ENCODE results near the gene NHERF1.

NHERF1 gene

GRCh38 chr17:74806334-74806733 is 57.9 kb downstream of the NHERF1 start:
- H3K4me1 ChIP-seq (ENCODE audit: insufficient read depth, low read length), result no peaks in the 10 kb centered on the region
- DNase-seq, result no peak
- H3K4me3 ChIP-seq (ENCODE audit: low read depth in 1 of 2, low read length in 2 of 2), result no peak overlapping the region
- no peak overlapping the region for H2AFZ ChIP-seq (ENCODE audit: low read depth, low read length)
- no peak overlapping the region for H3K27ac ChIP-seq (ENCODE audit: low read length)
- H3K9me3 ChIP-seq (ENCODE audit: insufficient read depth, low read length, severe bottlenecking), result no peaks in the 10 kb centered on the region
- no peak overlapping the region for H3K4me2 ChIP-seq (ENCODE audit: insufficient read depth, low read length)
- H3K27me3 ChIP-seq (ENCODE audit: insufficient read depth, low read length, poor library complexity), result no peaks in the 10 kb centered on the region
- H4K20me1 ChIP-seq (ENCODE audit: insufficient read depth, low read length), result peaks cover 8% of the 10 kb centered on the region
- TF ChIP-seq CTCF (IDR thresholded peaks at IDR 0.05; ENCODE audit: borderline replicate concordance, extremely low read depth, low read length, poor library complexity, severe bottlenecking) (no peak), EZH2 (IDR thresholded peaks at IDR 0.05; ENCODE audit: borderline replicate concordance, low read depth, low read length, severe bottlenecking) (no peak)
- no peaks in the 10 kb centered on the region for H3K79me2 ChIP-seq (ENCODE audit: insufficient read depth, low read length)
- no peak for ATAC-seq (ENCODE audit: insufficient read depth, low read depth)
- H3K36me3 ChIP-seq (ENCODE audit: insufficient read depth, low read length), result peaks cover 20% of the 10 kb centered on the region
- no peak overlapping the region for H3K9ac ChIP-seq (ENCODE audit: low read depth, low read length)

- Histone ChIP-seq H4K20me1 (ENCODE audit: insufficient read depth, low read length) (peaks cover 8% of the 10 kb centered on the region), H3K27ac (ENCODE audit: low read length) (no peak overlapping the region), H3K4me3 (ENCODE audit: low read depth in 1 of 2, low read length in 2 of 2) (no peak overlapping the region), H3K4me2 (ENCODE audit: insufficient read depth, low read length) (no peak overlapping the region), H3K9ac (ENCODE audit: low read depth, low read length) (no peak overlapping the region), H3K79me2 (ENCODE audit: insufficient read depth, low read length) (no peaks in the 10 kb centered on the region), H2AFZ (ENCODE audit: low read depth, low read length) (no peak overlapping the region), H3K36me3 (ENCODE audit: insufficient read depth, low read length) (peaks cover 18% of the 10 kb centered on the region), H3K4me1 (ENCODE audit: insufficient read depth, low read length) (no peaks in the 10 kb centered on the region), H3K9me3 (ENCODE audit: insufficient read depth, low read length, severe bottlenecking) (no peaks in the 10 kb centered on the region), H3K27me3 (ENCODE audit: insufficient read depth, low read length, poor library complexity) (no peaks in the 10 kb centered on the region)
- TF ChIP-seq CTCF (IDR thresholded peaks at IDR 0.05; ENCODE audit: borderline replicate concordance, extremely low read depth, low read length, poor library complexity, severe bottlenecking) (no peak), EZH2 (IDR thresholded peaks at IDR 0.05; ENCODE audit: borderline replicate concordance, low read depth, low read length, severe bottlenecking) (no peak)
- DNase-seq, result no peak
- no peak for ATAC-seq (ENCODE audit: insufficient read depth, low read depth)
These were observed 59.0 kb downstream of the NHERF1 start for GRCh38 chr17:74807441-74807840.

GRCh38 chr17:74807925-74808324 is 59.5 kb downstream of the NHERF1 start:
- DNase-seq, result peak; percentile 9

More at GRCh38 chr17:74807925-74808324, 59.5 kb downstream of the NHERF1 start:
- no peak for TF ChIP-seq EZH2 (IDR thresholded peaks at IDR 0.05; ENCODE audit: borderline replicate concordance, low read depth, low read length, severe bottlenecking)
- TF ChIP-seq CTCF (IDR thresholded peaks at IDR 0.05; ENCODE audit: borderline replicate concordance, extremely low read depth, low read length, poor library complexity, severe bottlenecking), result no peak
- H2AFZ ChIP-seq (ENCODE audit: low read depth, low read length), result no peak overlapping the region
- H3K9me3 ChIP-seq (ENCODE audit: insufficient read depth, low read length, severe bottlenecking), result no peaks in the 10 kb centered on the region
- H3K27ac ChIP-seq (ENCODE audit: low read length), result no peak overlapping the region
- H3K4me3 ChIP-seq (ENCODE audit: low read depth in 1 of 2, low read length in 2 of 2), result no peak overlapping the region
- peaks cover 8% of the 10 kb centered on the region for H4K20me1 ChIP-seq (ENCODE audit: insufficient read depth, low read length)
- H3K27me3 ChIP-seq (ENCODE audit: insufficient read depth, low read length, poor library complexity), result no peaks in the 10 kb centered on the region
- no peaks in the 10 kb centered on the region for H3K79me2 ChIP-seq (ENCODE audit: insufficient read depth, low read length)
- H3K4me2 ChIP-seq (ENCODE audit: insufficient read depth, low read length), result no peak overlapping the region
- no peak overlapping the region for H3K9ac ChIP-seq (ENCODE audit: low read depth, low read length)
- no peak for ATAC-seq (ENCODE audit: insufficient read depth, low read depth)
- peaks cover 21% of the 10 kb centered on the region for H3K36me3 ChIP-seq (ENCODE audit: insufficient read depth, low read length)
- no peaks in the 10 kb centered on the region for H3K4me1 ChIP-seq (ENCODE audit: insufficient read depth, low read length)
